ENCODE results near the gene MYO10. TPM values are rescaled to one million over a fixed set of nuclear protein-coding genes. Genes with fewer than 3 reads are reported as not detected.

The MYO10 gene
- total RNA-seq, 2 experiments from 2014 or later: not detected

DNA sequence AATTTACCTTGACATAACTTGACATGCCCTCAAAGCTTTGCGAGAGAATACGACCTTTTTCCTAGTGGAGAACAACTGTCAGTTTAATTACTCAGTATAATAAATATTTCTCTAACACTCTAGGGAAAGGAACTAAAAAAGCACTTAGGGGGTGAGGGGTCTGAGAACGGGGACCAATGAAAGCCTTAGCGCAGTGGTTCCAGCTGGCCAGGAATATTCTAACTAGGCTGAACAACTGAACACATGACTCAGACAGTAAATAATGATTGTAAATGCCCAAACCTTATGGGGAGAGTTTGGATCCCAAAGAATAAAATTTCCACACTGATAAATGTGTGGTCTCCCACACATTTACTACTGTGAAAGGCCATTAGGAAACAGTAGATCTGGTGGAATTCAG, 14.9 kb downstream of the MYO10 start:
- no peak overlapping the region for H3K27ac ChIP-seq (ENCODE audit: low read depth in 1 of 2, low read length in 2 of 2)
- ATAC-seq (ENCODE audit: poor library complexity) (no peak), DNase-seq (no peak)
- CTCF ChIA-PET: no interaction called here
- POLR2A ChIA-PET: no interaction called here
- Mint-ChIP-seq H3K4me1 (ENCODE audit: low read depth) (no peaks in the 10 kb centered on the region), H3K36me3 (ENCODE audit: low read depth) (no peaks in the 10 kb centered on the region), H3K4me3 (no peak overlapping the region), H3K27ac (no peak overlapping the region), H3K9me3 (no peaks in the 10 kb centered on the region), H3K27me3 (no peaks in the 10 kb centered on the region)
- H3K4me3 ChIP-seq (ENCODE audit: low read length): no peak overlapping the region
- H3K9me3 ChIP-seq (ENCODE audit: control insufficient read depth in 1 of 2, insufficient read depth in 1 of 2, low read length in 2 of 2): peaks cover 0 to 3% of the 10 kb centered on the region in 2 experiments
- H3K36me3 ChIP-seq (ENCODE audit: insufficient read depth, low read length): no peaks in the 10 kb centered on the region
- H3K4me1 ChIP-seq (ENCODE audit: insufficient read depth, low read length): no peaks in the 10 kb centered on the region
- TF ChIP-seq CTCF (IDR thresholded peaks at IDR 0.05): no peak
- H3K27me3 ChIP-seq (ENCODE audit: control insufficient read depth in 1 of 2, insufficient read depth in 2 of 2, low read length in 2 of 2): no peaks in the 10 kb centered on the region
- intact Hi-C loops (cut with DNase I, micrococcal nuclease): no loop called here

DNA sequence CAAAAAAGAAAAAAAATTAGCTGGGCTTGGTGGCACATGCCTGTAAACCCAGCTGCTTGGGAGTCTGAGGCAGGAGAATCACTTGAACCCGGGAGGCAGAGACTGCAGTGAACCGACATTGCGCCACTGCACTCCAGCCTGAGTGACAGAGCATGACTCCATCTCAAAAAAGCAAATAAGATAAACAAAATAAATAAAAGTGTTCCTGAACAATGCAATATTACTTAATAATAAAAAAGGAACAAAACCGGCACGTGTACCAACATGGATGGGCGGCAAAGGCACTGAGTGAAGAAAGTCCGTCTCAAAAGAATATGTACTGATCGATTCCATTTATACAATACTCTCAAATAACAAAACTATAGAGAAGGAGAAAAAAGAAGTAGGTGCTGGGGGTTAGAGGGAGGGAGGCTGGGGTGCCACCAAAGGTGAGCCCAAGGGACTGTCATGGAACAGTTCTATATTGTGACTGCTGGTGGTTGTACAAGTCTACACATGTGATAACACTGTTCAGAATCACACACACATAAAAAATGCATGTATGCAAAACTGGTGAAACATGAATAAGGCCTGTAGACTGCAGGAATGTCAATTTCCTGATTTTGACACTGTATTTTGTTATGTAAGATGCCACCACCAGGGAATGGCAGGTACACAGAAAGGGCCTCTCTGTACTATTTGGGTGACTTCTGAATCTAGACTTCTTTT, 15.8 kb downstream of the MYO10 start:
- ChIA-PET POLR2A (no interaction called here), CTCF (no interaction called here)
- Mint-ChIP-seq H3K36me3 (ENCODE audit: low read depth) (no peaks in the 10 kb centered on the region), H3K27me3 (no peaks in the 10 kb centered on the region), H3K4me1 (ENCODE audit: low read depth) (no peaks in the 10 kb centered on the region), H3K27ac (no peak overlapping the region), H3K9me3 (no peaks in the 10 kb centered on the region), H3K4me3 (no peak overlapping the region)
- intact Hi-C loops (cut with DNase I, micrococcal nuclease): no loop called here
- Histone ChIP-seq H3K4me1 (ENCODE audit: insufficient read depth, low read length) (no peaks in the 10 kb centered on the region), H3K9me3 (ENCODE audit: control insufficient read depth in 1 of 2, insufficient read depth in 1 of 2, low read length in 2 of 2) (peaks cover 0 to 3% of the 10 kb centered on the region in 2 experiments), H3K27me3 (ENCODE audit: control insufficient read depth in 1 of 2, insufficient read depth in 2 of 2, low read length in 2 of 2) (no peaks in the 10 kb centered on the region), H3K27ac (ENCODE audit: low read depth in 1 of 2, low read length in 2 of 2) (no peak overlapping the region), H3K4me3 (ENCODE audit: low read length) (no peak overlapping the region), H3K36me3 (ENCODE audit: insufficient read depth, low read length) (no peaks in the 10 kb centered on the region)
- DNase-seq (no peak), ATAC-seq (ENCODE audit: poor library complexity) (no peak)
- TF ChIP-seq CTCF (IDR thresholded peaks at IDR 0.05): no peak

DNA sequence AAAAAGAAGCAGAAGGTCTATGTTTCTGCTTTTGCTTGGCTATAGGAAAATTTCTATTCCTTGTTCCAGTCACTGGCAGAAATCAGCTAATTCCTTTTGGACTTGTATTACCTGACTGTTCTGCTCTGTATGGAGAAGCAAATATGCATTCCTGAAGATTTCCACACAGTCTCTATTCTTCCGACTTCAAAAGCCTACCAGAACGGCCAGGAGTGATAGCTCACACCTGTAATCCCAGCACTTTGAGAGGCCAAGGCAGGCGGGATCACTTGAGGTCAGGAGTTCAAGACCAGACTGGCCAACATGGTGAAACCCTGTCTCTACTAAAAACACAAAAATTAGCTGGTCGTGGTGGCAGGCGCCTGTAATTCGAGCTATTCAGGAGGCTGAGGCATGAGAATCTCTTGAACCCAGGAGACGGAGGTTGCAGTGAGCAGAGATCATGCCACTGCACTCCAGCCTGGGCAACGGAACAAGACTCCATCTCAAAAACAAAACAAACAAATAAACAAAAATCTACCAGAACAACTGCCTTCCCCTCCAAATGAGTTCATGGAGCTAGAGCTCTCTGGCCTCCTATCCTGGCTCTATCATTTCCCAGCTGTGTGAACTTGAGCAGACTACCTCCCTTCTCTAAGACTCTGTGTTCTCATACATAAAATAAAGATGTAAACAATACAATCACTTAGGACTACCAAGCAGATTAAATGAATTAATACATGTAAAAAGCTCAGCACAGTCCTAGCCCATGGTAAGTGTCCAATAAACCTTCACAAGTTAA, 17.0 kb downstream of the MYO10 start:
- intact Hi-C loops (cut with DNase I, micrococcal nuclease): no loop called here

More for the DNA sequence above, 17.0 kb downstream of the MYO10 start:
- TF ChIP-seq CTCF (IDR thresholded peaks at IDR 0.05): no peak
- Histone ChIP-seq H3K27ac (ENCODE audit: low read depth in 1 of 2, low read length in 2 of 2) (no peak overlapping the region), H3K27me3 (ENCODE audit: control insufficient read depth in 1 of 2, insufficient read depth in 2 of 2, low read length in 2 of 2) (no peaks in the 10 kb centered on the region), H3K36me3 (ENCODE audit: insufficient read depth, low read length) (no peaks in the 10 kb centered on the region), H3K4me3 (ENCODE audit: low read length) (no peak overlapping the region), H3K9me3 (ENCODE audit: control insufficient read depth in 1 of 2, insufficient read depth in 1 of 2, low read length in 2 of 2) (peaks cover 0 to 3% of the 10 kb centered on the region in 2 experiments), H3K4me1 (ENCODE audit: insufficient read depth, low read length) (no peaks in the 10 kb centered on the region)
- Mint-ChIP-seq H3K4me1 (ENCODE audit: low read depth) (no peaks in the 10 kb centered on the region), H3K4me3 (no peak overlapping the region), H3K27ac (no peak overlapping the region), H3K9me3 (no peaks in the 10 kb centered on the region), H3K36me3 (ENCODE audit: low read depth) (no peaks in the 10 kb centered on the region), H3K27me3 (no peaks in the 10 kb centered on the region)
- ChIA-PET POLR2A (no interaction called here), CTCF (no interaction called here)
- no peak for ATAC-seq (ENCODE audit: poor library complexity)
- no peak for DNase-seq

All from CD4-positive, alpha-beta T cell (primary cell).